ENCODE measurements around the gene C6orf132. TPM values are rescaled to one million over a fixed set of nuclear protein-coding genes. Genes with fewer than 3 reads are reported as not detected.

The C6orf132 gene
- polyA plus RNA-seq, 3 donors from 2014 or later, result 0.06 to 0.10 TPM; not detected in 1

- no peaks in the 10 kb centered on the region for H3K36me3 Mint-ChIP-seq
- DNase-seq, result no peak
- no peaks in the 10 kb centered on the region for H3K9me3 Mint-ChIP-seq
- H3K4me3 Mint-ChIP-seq, result no peak overlapping the region
- peaks cover 0 to 3% (median 0%) of the 10 kb centered on the region in 3 donors for H3K27me3 Mint-ChIP-seq (ENCODE audit: low read depth in 3 of 3)
- no peaks in the 10 kb centered on the region for H3K4me1 Mint-ChIP-seq
- H3K27ac Mint-ChIP-seq, result no peak overlapping the region
Observed at GRCh38 chr6:42135722-42136121, 6.7 kb downstream of the C6orf132 start.

- no peaks in the 10 kb centered on the region for H3K4me1 Mint-ChIP-seq
- DNase-seq, result no peak
- no peaks in the 10 kb centered on the region for H3K36me3 Mint-ChIP-seq
- peaks cover 0 to 3% (median 0%) of the 10 kb centered on the region in 3 donors for H3K27me3 Mint-ChIP-seq (ENCODE audit: low read depth in 3 of 3)
- no peak overlapping the region for H3K4me3 Mint-ChIP-seq
- no peaks in the 10 kb centered on the region for H3K9me3 Mint-ChIP-seq
- no peak overlapping the region for H3K27ac Mint-ChIP-seq
Observed at GRCh38 chr6:42135161-42135560, 7.3 kb downstream of the C6orf132 start.

- Mint-ChIP-seq H3K4me1 (no peaks in the 10 kb centered on the region), H3K36me3 (no peaks in the 10 kb centered on the region), H3K9me3 (no peaks in the 10 kb centered on the region), H3K4me3 (no peak overlapping the region), H3K27ac (no peak overlapping the region), H3K27me3 (ENCODE audit: low read depth in 3 of 3) (peaks cover 0 to 1% (median 0%) of the 10 kb centered on the region in 3 donors)
- DNase-seq, result no peak
Observed at GRCh38 chr6:42133926-42134325, 8.5 kb downstream of the C6orf132 start.

DNA sequence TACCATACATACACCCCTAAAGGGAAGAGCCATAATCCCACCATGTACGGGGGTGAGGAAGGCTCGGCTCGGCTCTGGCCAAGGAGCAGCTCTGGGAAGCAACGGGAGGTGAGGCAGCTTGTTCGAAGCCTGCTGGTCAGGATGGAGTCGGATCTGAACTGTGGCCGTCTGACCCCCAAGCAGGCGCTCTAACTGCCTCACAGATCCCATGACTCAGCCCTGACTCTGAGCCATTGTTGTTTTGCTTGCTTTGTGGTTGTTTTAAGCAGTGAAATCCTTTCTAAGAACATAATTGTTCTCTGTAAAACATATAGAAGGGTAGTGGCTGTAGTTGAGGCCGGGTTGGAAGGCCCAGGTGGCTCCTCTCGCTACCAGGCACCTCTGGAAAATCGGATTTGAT, 10.9 kb downstream of the C6orf132 start:
- H3K9me3 Mint-ChIP-seq, result no peaks in the 10 kb centered on the region
- no peaks in the 10 kb centered on the region for H3K27me3 Mint-ChIP-seq (ENCODE audit: low read depth in 3 of 3)
- H3K4me1 Mint-ChIP-seq, result no peaks in the 10 kb centered on the region
- H3K36me3 Mint-ChIP-seq, result no peaks in the 10 kb centered on the region
- DNase-seq, result no peak
- H3K4me3 Mint-ChIP-seq, result no peak overlapping the region
- H3K27ac Mint-ChIP-seq, result no peak overlapping the region

DNA sequence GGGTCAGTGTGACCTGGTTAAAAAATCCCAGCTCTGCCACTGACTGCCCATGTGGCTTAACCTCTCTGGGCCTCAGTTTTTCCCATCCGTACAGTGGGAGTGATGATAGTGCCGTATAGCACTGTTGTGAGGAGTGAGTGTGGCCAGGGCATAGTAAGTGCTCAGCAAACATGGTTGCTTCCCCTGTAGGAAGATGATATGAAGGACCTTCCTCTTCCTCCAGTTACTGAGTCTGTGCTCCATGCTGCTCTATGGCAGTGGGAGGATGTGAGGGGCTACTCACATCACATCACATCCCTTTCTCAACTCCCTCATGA, 13.1 kb downstream of the C6orf132 start:
- Mint-ChIP-seq H3K36me3 (no peaks in the 10 kb centered on the region), H3K27ac (no peak overlapping the region), H3K9me3 (no peaks in the 10 kb centered on the region), H3K27me3 (ENCODE audit: low read depth in 3 of 3) (peaks cover 0 to 2% (median 0%) of the 10 kb centered on the region in 3 donors), H3K4me3 (no peak overlapping the region), H3K4me1 (no peaks in the 10 kb centered on the region)
- DNase-seq, result no peak

GRCh38 chr6:42128460-42129359, 13.7 kb downstream of the C6orf132 start:
- Mint-ChIP-seq H3K4me1 (no peaks in the 10 kb centered on the region), H3K4me3 (no peak overlapping the region), H3K9me3 (no peaks in the 10 kb centered on the region), H3K36me3 (no peaks in the 10 kb centered on the region), H3K27ac (no peak overlapping the region), H3K27me3 (ENCODE audit: low read depth in 3 of 3) (peaks cover 0 to 2% (median 0%) of the 10 kb centered on the region in 3 donors)
- DNase-seq, result no peak

DNA sequence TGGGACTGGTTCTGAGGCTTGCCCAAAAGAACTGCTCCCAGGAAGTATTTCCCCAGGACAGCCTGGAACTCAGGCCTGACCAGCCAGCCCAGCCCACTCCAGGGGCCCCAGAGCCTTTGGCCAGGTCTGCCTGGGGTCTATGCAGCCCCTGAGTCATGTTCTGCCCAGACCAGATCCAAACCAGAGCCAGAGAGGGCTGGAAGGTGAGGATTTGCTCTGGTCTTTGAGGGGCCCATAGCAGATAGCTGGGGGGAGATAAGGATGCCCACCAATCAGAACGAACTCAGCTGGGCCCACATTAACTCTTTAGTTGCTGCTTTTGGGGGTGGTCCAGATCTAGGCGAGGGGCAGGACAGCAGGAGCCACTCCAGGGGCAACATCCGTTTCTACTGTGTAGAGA, 16.8 kb downstream of the C6orf132 start:
- no peak overlapping the region for H3K4me3 Mint-ChIP-seq
- DNase-seq, result no peak
- H3K27me3 Mint-ChIP-seq (ENCODE audit: low read depth in 3 of 3), result peaks cover 0 to 4% (median 0%) of the 10 kb centered on the region in 3 donors
- no peaks in the 10 kb centered on the region for H3K4me1 Mint-ChIP-seq
- H3K36me3 Mint-ChIP-seq, result no peaks in the 10 kb centered on the region
- H3K27ac Mint-ChIP-seq, result no peak overlapping the region
- no peaks in the 10 kb centered on the region for H3K9me3 Mint-ChIP-seq

- Mint-ChIP-seq H3K27ac (no peak overlapping the region), H3K4me3 (no peak overlapping the region), H3K9me3 (no peaks in the 10 kb centered on the region), H3K4me1 (no peaks in the 10 kb centered on the region), H3K27me3 (ENCODE audit: low read depth in 3 of 3) (peaks cover 0 to 4% (median 0%) of the 10 kb centered on the region in 3 donors), H3K36me3 (no peaks in the 10 kb centered on the region)
- no peak for DNase-seq
Observed at GRCh38 chr6:42125231-42125630, 17.2 kb downstream of the C6orf132 start.

DNA sequence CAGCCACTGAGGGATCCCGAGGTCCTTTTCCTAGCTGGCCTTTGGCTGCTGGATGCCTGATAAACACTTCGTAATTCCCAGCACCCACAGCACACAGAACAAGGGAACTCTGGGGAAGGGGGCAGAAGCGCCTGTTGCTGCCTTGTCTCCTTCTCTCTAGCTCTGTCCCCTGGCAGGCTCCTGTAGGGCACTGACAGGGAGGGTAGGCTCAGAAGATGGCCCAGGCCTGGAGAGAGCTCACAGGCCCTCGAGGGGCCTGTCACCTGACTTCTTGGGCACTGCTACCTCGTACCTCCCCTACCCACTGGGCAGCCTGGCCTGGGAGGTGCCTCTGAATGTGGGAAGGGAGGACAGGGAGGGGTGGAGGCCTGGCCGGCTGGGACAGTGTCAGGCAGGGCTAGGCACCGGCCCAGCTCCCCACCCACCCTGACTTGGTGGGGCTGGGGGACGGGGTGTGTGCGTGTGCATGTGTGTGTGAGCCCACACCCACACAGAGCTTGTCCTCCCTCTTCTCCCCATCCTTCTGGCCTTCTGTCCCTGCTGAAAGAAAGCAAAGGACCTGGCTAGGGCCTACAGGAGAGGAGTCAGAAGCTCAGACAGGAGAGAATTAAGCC, 18.1 kb downstream of the C6orf132 start:
- no peak overlapping the region for H3K27ac Mint-ChIP-seq
- H3K27me3 Mint-ChIP-seq (ENCODE audit: low read depth in 3 of 3), result peaks cover 0 to 4% (median 0%) of the 10 kb centered on the region in 3 donors
- no peaks in the 10 kb centered on the region for H3K4me1 Mint-ChIP-seq

DNA sequence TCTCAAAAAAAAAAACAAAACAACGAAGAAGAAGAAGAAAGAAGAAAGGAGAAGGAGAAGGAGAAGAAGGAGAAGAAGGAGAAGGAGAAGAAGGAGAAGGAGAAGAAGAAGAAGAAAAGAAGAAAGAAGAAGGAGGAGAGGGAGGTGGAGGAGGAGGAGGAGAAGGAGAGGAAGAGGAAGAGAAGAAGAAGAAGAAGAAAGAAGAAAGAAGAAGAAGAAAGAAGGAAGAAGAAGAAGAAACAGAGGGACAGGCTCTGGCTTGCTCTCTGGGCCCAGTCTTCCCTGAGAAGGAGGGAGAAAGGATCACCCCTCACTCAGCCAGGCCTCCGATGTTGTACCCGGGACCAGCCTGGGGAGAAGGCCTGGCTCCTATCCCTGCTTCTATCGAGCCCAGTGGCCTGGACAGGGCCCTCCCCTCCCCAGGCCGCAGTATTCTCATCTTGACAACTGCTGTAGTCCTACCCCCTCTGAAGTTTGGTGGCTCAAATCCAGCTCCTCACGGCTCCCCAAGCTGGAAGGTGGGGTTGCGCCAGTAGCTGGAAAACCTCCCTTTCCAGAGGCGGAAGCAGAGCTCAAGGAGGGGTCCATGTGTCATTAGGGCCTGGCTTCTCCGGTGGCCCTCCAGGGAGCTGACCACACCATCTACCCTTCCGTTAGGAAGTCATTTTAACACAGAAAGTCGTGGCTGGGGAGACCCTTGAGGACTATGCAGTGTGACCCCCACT, 18.9 kb downstream of the C6orf132 start:
- DNase-seq, result no peak
- Mint-ChIP-seq H3K4me1 (no peaks in the 10 kb centered on the region), H3K4me3 (no peak overlapping the region), H3K9me3 (no peaks in the 10 kb centered on the region), H3K27me3 (ENCODE audit: low read depth in 3 of 3) (peaks cover 0 to 4% (median 0%) of the 10 kb centered on the region in 3 donors), H3K36me3 (no peaks in the 10 kb centered on the region), H3K27ac (peak overlapping the region in 1 of 6 donors; percentile 30)

More for the DNA sequence above, 18.1 kb downstream of the C6orf132 start:
- DNase-seq, result no peak
- Mint-ChIP-seq H3K36me3 (no peaks in the 10 kb centered on the region), H3K4me3 (no peak overlapping the region), H3K9me3 (no peaks in the 10 kb centered on the region)

DNA sequence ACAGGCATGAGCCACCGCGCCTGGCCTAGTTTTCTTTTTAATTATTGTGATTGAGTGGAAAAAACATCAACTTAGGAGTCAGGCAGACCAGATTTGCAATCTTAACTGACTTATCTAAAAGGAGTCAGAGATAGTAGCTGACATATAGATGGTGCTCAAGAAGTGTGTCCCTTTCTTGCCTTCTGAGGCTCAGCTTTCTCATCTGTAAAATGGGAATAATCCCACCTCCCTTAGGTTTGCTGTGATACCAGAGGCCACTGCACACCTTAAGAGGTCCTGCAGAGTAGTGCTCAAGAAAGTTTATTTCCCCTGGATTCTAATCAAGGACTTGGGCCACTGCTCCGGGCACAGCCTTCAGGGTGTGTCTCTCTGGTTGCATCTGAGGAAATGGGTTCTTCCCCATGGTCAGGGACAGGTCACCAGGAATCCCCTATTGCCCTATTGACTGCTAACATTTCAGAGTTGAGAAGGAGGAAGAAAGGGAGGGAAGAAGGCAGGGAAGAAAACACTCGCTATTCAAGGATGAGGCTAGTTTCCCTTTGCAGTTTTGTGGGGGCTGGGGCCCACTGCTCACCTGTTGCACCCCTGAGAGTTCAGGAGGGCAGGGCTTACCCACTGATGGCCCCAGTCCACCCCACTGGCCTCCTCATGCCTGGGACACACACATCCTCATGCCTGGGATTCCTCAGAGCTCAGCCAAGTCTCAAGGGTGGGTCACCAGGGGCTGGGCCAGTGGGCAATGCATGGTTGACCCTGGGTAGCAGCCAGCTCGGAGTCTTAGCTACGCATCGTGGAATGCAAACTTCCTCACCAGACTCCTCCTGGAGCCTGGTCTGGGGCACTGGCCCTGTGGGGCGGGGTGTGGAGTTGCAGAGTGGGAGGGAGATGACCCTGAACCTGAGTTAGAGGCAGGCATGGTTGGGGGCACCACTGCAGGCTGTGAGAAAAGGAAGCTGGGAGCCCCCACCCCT, 21.2 kb downstream of the C6orf132 start:
- no peak overlapping the region for H3K4me3 Mint-ChIP-seq
- H3K36me3 Mint-ChIP-seq, result no peaks in the 10 kb centered on the region
- H3K27ac Mint-ChIP-seq, result no peak overlapping the region
- H3K27me3 Mint-ChIP-seq (ENCODE audit: low read depth in 3 of 3), result peaks cover 0 to 7% (median 0%) of the 10 kb centered on the region in 3 donors
- no peaks in the 10 kb centered on the region for H3K4me1 Mint-ChIP-seq
- DNase-seq, result no peak
- no peaks in the 10 kb centered on the region for H3K9me3 Mint-ChIP-seq

- H3K9me3 Mint-ChIP-seq, result no peaks in the 10 kb centered on the region
- H3K36me3 Mint-ChIP-seq, result no peaks in the 10 kb centered on the region
- no peak overlapping the region for H3K4me3 Mint-ChIP-seq
- no peak for DNase-seq
- no peak overlapping the region for H3K27ac Mint-ChIP-seq
- peaks cover 0 to 5% (median 4%) of the 10 kb centered on the region in 3 donors for H3K27me3 Mint-ChIP-seq (ENCODE audit: low read depth in 3 of 3)
- H3K4me1 Mint-ChIP-seq, result no peaks in the 10 kb centered on the region
Observed at GRCh38 chr6:42118162-42119001, 24.0 kb downstream of the C6orf132 start.

- peaks cover 0 to 6% (median 4%) of the 10 kb centered on the region in 3 donors for H3K27me3 Mint-ChIP-seq (ENCODE audit: low read depth in 3 of 3)
- no peaks in the 10 kb centered on the region for H3K36me3 Mint-ChIP-seq
- no peaks in the 10 kb centered on the region for H3K4me1 Mint-ChIP-seq
- no peak overlapping the region for H3K4me3 Mint-ChIP-seq
- no peak for DNase-seq
- H3K27ac Mint-ChIP-seq, result no peak overlapping the region
- no peaks in the 10 kb centered on the region for H3K9me3 Mint-ChIP-seq
Observed at GRCh38 chr6:42117843-42118161, 24.6 kb downstream of the C6orf132 start.
